ACC112 (cell line): Measurements from ENCODE around the gene METTL25B.

Source experiments
- H2AFZ ChIP-seq: fragments of 200-600 bp; sonication (generic); one replicate; pipeline ENCODE4 v1.6.0; 2017; ENCODE audit warnings: antibody characterized with exemption, low read length; ENCODE audit not compliant: unreplicated experiment
- H3K27ac ChIP-seq: fragments of 200-600 bp; sonication (generic); 2 replicates; pipeline ENCODE4 v1.5.1; 2014; ENCODE audit warnings: low read depth, mild to moderate bottlenecking, antibody characterized with exemption, low read length, moderate library complexity
- H3K27me3 ChIP-seq: fragments of 200-600 bp; sonication (generic); 2 replicates; pipeline ENCODE4 v1.6.1; 2014; ENCODE audit warnings: mild to moderate bottlenecking, antibody characterized with exemption, low read length, moderate library complexity, mixed read lengths; ENCODE audit not compliant: insufficient read depth
- H3K36me3 ChIP-seq: fragments of 200-600 bp; sonication (generic); 2 replicates; pipeline ENCODE4 v1.6.1; 2016; ENCODE audit warnings: mild to moderate bottlenecking, antibody characterized with exemption, low read length, moderate library complexity, mixed read lengths; ENCODE audit not compliant: insufficient read depth
- H3K4me1 ChIP-seq: fragments of 200-600 bp; sonication (generic); one replicate; pipeline ENCODE4 v1.6.1; 2016; ENCODE audit warnings: low read length, mixed read lengths; ENCODE audit not compliant: insufficient read depth, unreplicated experiment, control insufficient read depth
- H3K4me3 ChIP-seq: fragments of 200-600 bp; sonication (generic); 2 replicates; pipeline ENCODE4 v1.5.1; 2014; ENCODE audit warnings: mild to moderate bottlenecking, low read depth, low read length
- H3K79me2 ChIP-seq: fragments of 200-600 bp; sonication (generic); one replicate; pipeline ENCODE4 v1.6.0; 2016; ENCODE audit warnings: low read length; ENCODE audit not compliant: control insufficient read depth, unreplicated experiment, insufficient read depth

The METTL25B gene

GRCh38 chr1:156728599-156729462, 562 bp downstream of the METTL25B start, which contains the start of gene ISG20L2:
TSS of gene ISG20L2 (minus strand) at chr1:156728766. CDS start at chr1:156727652, 1,114 bp downstream.
- Histone ChIP-seq H3K4me3 (peak within 1 kb of the TSS; percentile 100), H3K4me1 (peaks cover 34% of the 10 kb centered on the region), H2AFZ (peak within 1 kb of the TSS; percentile 93), H3K79me2 (peaks cover 57% of the 10 kb centered on the region), H3K27ac (peak within 1 kb of the TSS; percentile 97), H3K36me3 (0 out of 2 replicates have a peak, but pooled peaks cover 12% of the 10 kb centered on the region), H3K27me3 (no peaks in the 10 kb centered on the region)

- no peak overlapping the region for H3K4me3 ChIP-seq
- peaks cover 10% of the 10 kb centered on the region; the same call in 1 of the 2 replicates for H3K36me3 ChIP-seq
- H3K79me2 ChIP-seq = peaks cover 16% of the 10 kb centered on the region
- H3K27me3 ChIP-seq = no peaks in the 10 kb centered on the region
- peaks cover 8% of the 10 kb centered on the region for H3K4me1 ChIP-seq
- no peak overlapping the region for H2AFZ ChIP-seq
- H3K27ac ChIP-seq = no peak overlapping the region
Measured at GRCh38 chr1:156733989-156734584, 5.8 kb downstream of the METTL25B start.

- H2AFZ ChIP-seq = no peak overlapping the region
- no peak overlapping the region for H3K27ac ChIP-seq
- H3K27me3 ChIP-seq = no peaks in the 10 kb centered on the region
- H3K4me1 ChIP-seq = peaks cover 17% of the 10 kb centered on the region
- H3K79me2 ChIP-seq = peaks cover 22% of the 10 kb centered on the region
- peaks cover 18% of the 10 kb centered on the region for H3K36me3 ChIP-seq
- H3K4me3 ChIP-seq = no peak overlapping the region
Measured at GRCh38 chr1:156738407-156738806, 10.1 kb downstream of the METTL25B start.

- peaks cover 16% of the 10 kb centered on the region for H3K36me3 ChIP-seq
- no peak overlapping the region for H2AFZ ChIP-seq
- peaks cover 22% of the 10 kb centered on the region for H3K79me2 ChIP-seq
- no peak overlapping the region for H3K27ac ChIP-seq
- H3K4me3 ChIP-seq = no peak overlapping the region
- peaks cover 17% of the 10 kb centered on the region for H3K4me1 ChIP-seq
- H3K27me3 ChIP-seq = no peaks in the 10 kb centered on the region
Measured at GRCh38 chr1:156738916-156739315, 10.6 kb downstream of the METTL25B start.

- H3K27me3 ChIP-seq = no peaks in the 10 kb centered on the region
- H2AFZ ChIP-seq = peak overlapping the region; percentile 41
- H3K4me3 ChIP-seq = peak overlapping the region; percentile 88
- H3K27ac ChIP-seq = peak overlapping the region; percentile 26; the same call in 1 of the 2 replicates
- peaks cover 16% of the 10 kb centered on the region for H3K36me3 ChIP-seq
- peaks cover 17% of the 10 kb centered on the region for H3K4me1 ChIP-seq
- H3K79me2 ChIP-seq = peaks cover 30% of the 10 kb centered on the region
Measured at GRCh38 chr1:156740237-156740740, 12.0 kb downstream of the METTL25B start.

GRCh38 chr1:156740741-156741480, 12.6 kb downstream of the METTL25B start, which contains the start of gene MRPL24:
TSS of gene MRPL24 (minus strand) at chr1:156741088. CDS start at chr1:156738704, 2,384 bp downstream.
- Histone ChIP-seq H3K4me1 (peaks cover 23% of the 10 kb centered on the region), H3K27ac (peak within 1 kb of the TSS; percentile 76), H3K4me3 (peak within 1 kb of the TSS; percentile 88), H2AFZ (peak within 1 kb of the TSS; percentile 74), H3K27me3 (no peaks in the 10 kb centered on the region), H3K36me3 (peaks cover 19% of the 10 kb centered on the region), H3K79me2 (peaks cover 36% of the 10 kb centered on the region)

GRCh38 chr1:156741481-156741983, 13.3 kb downstream of the METTL25B start:
- peaks cover 29% of the 10 kb centered on the region for H3K4me1 ChIP-seq
- H3K27me3 ChIP-seq = no peaks in the 10 kb centered on the region
- H3K4me3 ChIP-seq = peak overlapping the region; percentile 27; the same call in 1 of the 2 replicates
- peak overlapping the region; percentile 76 for H3K27ac ChIP-seq
- H3K36me3 ChIP-seq = peaks cover 19% of the 10 kb centered on the region
- H3K79me2 ChIP-seq = peaks cover 42% of the 10 kb centered on the region
- peak overlapping the region; percentile 74 for H2AFZ ChIP-seq

GRCh38 chr1:156742017-156742416, 13.7 kb downstream of the METTL25B start:
- no peaks in the 10 kb centered on the region for H3K27me3 ChIP-seq
- H3K4me3 ChIP-seq = no peak overlapping the region
- peaks cover 46% of the 10 kb centered on the region for H3K79me2 ChIP-seq
- H3K36me3 ChIP-seq = peaks cover 19% of the 10 kb centered on the region
- H2AFZ ChIP-seq = no peak overlapping the region
- H3K27ac ChIP-seq = peak overlapping the region; percentile 76
- H3K4me1 ChIP-seq = peaks cover 29% of the 10 kb centered on the region

- Histone ChIP-seq H3K36me3 (peaks cover 14% of the 10 kb centered on the region), H3K27me3 (no peaks in the 10 kb centered on the region), H3K4me3 (no peak overlapping the region), H3K4me1 (peaks cover 35% of the 10 kb centered on the region), H3K79me2 (peaks cover 53% of the 10 kb centered on the region), H3K27ac (peak overlapping the region; percentile 76; the same call in 1 of the 2 replicates), H2AFZ (no peak overlapping the region)
Measured at GRCh38 chr1:156742801-156743200, 14.5 kb downstream of the METTL25B start.
